ENCODE data around the gene RSPH3.

- TF ChIP-seq, protein P1, sequence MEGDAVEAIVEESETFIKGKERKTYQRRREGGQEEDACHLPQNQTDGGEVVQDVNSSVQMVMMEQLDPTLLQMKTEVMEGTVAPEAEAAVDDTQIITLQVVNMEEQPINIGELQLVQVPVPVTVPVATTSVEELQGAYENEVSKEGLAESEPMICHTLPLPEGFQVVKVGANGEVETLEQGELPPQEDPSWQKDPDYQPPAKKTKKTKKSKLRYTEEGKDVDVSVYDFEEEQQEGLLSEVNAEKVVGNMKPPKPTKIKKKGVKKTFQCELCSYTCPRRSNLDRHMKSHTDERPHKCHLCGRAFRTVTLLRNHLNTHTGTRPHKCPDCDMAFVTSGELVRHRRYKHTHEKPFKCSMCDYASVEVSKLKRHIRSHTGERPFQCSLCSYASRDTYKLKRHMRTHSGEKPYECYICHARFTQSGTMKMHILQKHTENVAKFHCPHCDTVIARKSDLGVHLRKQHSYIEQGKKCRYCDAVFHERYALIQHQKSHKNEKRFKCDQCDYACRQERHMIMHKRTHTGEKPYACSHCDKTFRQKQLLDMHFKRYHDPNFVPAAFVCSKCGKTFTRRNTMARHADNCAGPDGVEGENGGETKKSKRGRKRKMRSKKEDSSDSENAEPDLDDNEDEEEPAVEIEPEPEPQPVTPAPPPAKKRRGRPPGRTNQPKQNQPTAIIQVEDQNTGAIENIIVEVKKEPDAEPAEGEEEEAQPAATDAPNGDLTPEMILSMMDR (conservative IDR thresholded peaks at IDR 0.05; ENCODE audit: low read depth, low read length) = no peak
- TF ChIP-seq EZH2 (IDR thresholded peaks at IDR 0.05; ENCODE audit: low read length, unreplicated experiment) (no peak), EZH2phosphoT487 (IDR thresholded peaks at IDR 0.05; ENCODE audit: borderline replicate concordance, low read length) (no peak)
These were observed 37.6 kb downstream of the RSPH3 start for GRCh38 chr6:158962371-158962770.

Data from PC-3 (cell line).